ENCODE measurements around the gene FAM168A. TPM values are rescaled to one million over a fixed set of nuclear protein-coding genes. Genes with fewer than 3 reads are reported as not detected.

The FAM168A gene
- total RNA-seq, 2 donors from 2014 or later = 8.9 to 14.0 TPM

- Histone ChIP-seq H3K9me3 (no peaks in the 10 kb centered on the region), H3K36me3 (replicated peaks in 1 of 2; ENCODE audit: insufficient read depth in 1 of 2, low read depth in 2 of 2) (no peaks in the 10 kb centered on the region), H3K27me3 (no peaks in the 10 kb centered on the region), H3K4me1 (no peaks in the 10 kb centered on the region), H3K27ac (peak overlapping the region in 1 of 4 donors; percentile 15), H3K4me3 (no peak overlapping the region)
- DNase-seq (peak in 1 of 4 donors; percentile 35), ATAC-seq (no peak)
- intact Hi-C loops (cut with DNase I) = no loop called here
- WGBS, 2 donors = 90 to 100% methylated on average over 1 of the region's 1 CpG
- TF ChIP-seq CTCF (IDR thresholded peaks at IDR 0.05) (no peak), POLR2A (IDR thresholded peaks at IDR 0.05) (no peak)
These were observed 172.8 kb downstream of the FAM168A start for GRCh38 chr11:73425108-73425507.

DNA sequence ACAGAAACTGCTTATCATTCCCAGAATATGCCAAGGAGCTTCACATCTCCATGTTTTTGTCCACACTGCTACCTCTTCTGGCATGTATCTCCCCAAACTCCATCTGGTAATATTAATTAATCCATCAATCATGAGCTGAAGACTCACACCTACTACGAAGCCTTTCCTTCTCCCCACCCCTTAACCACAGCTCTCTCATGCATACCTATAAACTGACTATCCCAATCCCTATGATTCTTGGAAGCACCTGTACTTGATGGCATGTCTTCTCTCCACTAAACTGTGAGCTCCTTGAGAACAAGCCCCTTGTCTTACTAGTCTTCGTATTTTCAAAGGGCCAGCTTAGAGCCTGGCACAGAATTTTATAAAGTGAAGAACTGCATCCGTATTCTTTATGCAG, 174.4 kb downstream of the FAM168A start:
- no peaks in the 10 kb centered on the region for H3K9me3 ChIP-seq
- H3K36me3 ChIP-seq (replicated peaks in 1 of 2; ENCODE audit: insufficient read depth in 1 of 2, low read depth in 2 of 2) = no peaks in the 10 kb centered on the region
- no peaks in the 10 kb centered on the region for H3K27me3 ChIP-seq
- 90 to 96% methylated on average over 3 of the region's 3 CpGs for WGBS, 2 donors
- ATAC-seq (no peak), DNase-seq (no peak)
- no peak for TF ChIP-seq CTCF (IDR thresholded peaks at IDR 0.05)
- TF ChIP-seq POLR2A (IDR thresholded peaks at IDR 0.05) = no peak
- intact Hi-C loops (cut with DNase I) = no loop called here
- H3K4me1 ChIP-seq = no peaks in the 10 kb centered on the region
- no peak overlapping the region for H3K27ac ChIP-seq
- H3K4me3 ChIP-seq = no peak overlapping the region

DNA sequence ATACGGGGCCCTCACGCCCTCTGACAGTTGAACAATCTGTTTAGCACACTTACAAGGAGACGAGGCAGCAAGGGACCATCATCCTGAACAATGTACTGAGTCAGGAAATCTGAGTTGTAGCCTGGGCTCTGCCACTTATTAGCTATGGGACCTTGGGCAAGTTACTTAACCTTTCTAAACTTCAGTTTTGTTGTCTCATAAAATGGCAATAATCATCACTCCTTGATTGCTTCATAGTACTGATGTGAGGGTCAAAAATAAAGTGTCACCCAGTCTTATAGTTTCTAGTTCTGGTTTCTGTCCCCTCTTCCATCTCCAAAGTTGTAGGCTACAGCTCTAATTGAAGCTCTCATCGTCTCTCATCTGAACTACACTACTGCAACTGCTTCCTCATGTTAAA, 175.0 kb downstream of the FAM168A start:
- Histone ChIP-seq H3K36me3 (replicated peaks in 1 of 2; ENCODE audit: insufficient read depth in 1 of 2, low read depth in 2 of 2) (no peaks in the 10 kb centered on the region), H3K27ac (no peak overlapping the region), H3K4me3 (no peak overlapping the region), H3K9me3 (no peaks in the 10 kb centered on the region), H3K27me3 (no peaks in the 10 kb centered on the region), H3K4me1 (no peaks in the 10 kb centered on the region)
- WGBS, 2 donors = 81 to 93% methylated on average over 4 of the region's 4 CpGs
- TF ChIP-seq POLR2A (IDR thresholded peaks at IDR 0.05) = no peak
- TF ChIP-seq CTCF (IDR thresholded peaks at IDR 0.05) = no peak
- DNase-seq (no peak), ATAC-seq (no peak)
- intact Hi-C loops (cut with DNase I) = no loop called here

DNA sequence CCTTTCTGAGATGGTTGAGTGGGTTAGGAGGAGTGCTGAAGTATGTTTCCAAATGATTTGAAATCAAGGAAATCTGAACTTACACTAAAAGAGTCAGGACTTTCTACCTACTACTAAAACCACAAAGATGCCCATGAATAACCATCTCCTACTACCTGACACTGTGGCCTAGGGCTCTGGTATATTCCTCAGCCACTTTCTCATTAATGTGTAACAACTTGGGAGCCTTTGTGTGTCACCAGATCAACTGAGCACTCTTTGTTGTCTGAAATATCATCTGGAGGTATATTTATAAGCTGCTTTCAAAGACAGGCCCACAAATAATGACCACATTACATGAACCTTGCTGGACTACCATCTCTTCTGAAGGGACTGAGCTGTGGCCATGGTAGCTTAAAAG, 177.8 kb downstream of the FAM168A start:
- DNase-seq (no peak), ATAC-seq (no peak)
- intact Hi-C loops (cut with DNase I) = no loop called here
- Histone ChIP-seq H3K36me3 (replicated peaks in 1 of 2; ENCODE audit: insufficient read depth in 1 of 2, low read depth in 2 of 2) (no peaks in the 10 kb centered on the region), H3K9me3 (no peaks in the 10 kb centered on the region), H3K27me3 (no peaks in the 10 kb centered on the region), H3K4me1 (no peaks in the 10 kb centered on the region), H3K27ac (no peak overlapping the region), H3K4me3 (no peak overlapping the region)
- TF ChIP-seq CTCF (IDR thresholded peaks at IDR 0.05) (no peak), POLR2A (IDR thresholded peaks at IDR 0.05) (no peak)

DNA sequence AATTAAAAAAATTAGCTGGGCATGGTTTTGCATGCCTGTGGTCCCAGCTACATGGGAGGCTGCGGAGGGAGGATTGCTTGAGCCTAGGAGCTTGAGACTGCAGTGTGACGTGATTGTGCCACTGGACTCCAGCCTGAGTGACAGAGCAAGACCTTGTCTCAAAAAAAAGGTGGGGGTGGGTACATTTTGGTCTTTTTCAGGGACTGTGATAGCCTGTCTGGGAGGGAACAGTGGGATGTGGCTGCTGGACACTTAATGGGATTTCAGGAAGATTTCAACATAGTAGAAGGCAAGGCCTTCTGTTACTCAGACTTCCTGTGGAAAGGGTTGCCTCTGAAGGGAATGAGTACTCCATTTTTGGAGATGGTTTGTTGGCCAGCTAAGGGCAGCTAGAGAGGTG, 181.1 kb downstream of the FAM168A start:
- WGBS, 2 donors = 95 to 100% methylated on average over 2 of the region's 2 CpGs
- Histone ChIP-seq H3K36me3 (replicated peaks in 1 of 2; ENCODE audit: insufficient read depth in 1 of 2, low read depth in 2 of 2) (no peaks in the 10 kb centered on the region), H3K27ac (no peak overlapping the region), H3K9me3 (no peaks in the 10 kb centered on the region), H3K4me3 (no peak overlapping the region), H3K4me1 (no peaks in the 10 kb centered on the region), H3K27me3 (no peaks in the 10 kb centered on the region)
- DNase-seq = no peak
- no peak for ATAC-seq
- intact Hi-C loops (cut with DNase I) = no loop called here
- TF ChIP-seq POLR2A (IDR thresholded peaks at IDR 0.05) (no peak), CTCF (IDR thresholded peaks at IDR 0.05) (no peak)
